Right renal pelvis (tissue), 4 donors: ENCODE results near the gene VPS36. TPM values are rescaled to one million over a fixed set of nuclear protein-coding genes. Genes with fewer than 3 reads are reported as not detected.
"Not testable (repeated sequence)": the region's sequence is repeated elsewhere in the genome, so short reads cannot be mapped to it uniquely, and the experiment has no call there.

ENCODE experiments used
- DNase-seq, 4 donors: peaks; one replicate each; pipeline ENCODE4 v3.0.0-alpha.2; 2013; ENCODE audit warnings: low read depth in 4 of 4, low spot score in 3 of 4, missing footprints in 1 of 4
- polyA plus RNA-seq, 4 donors: library from polyadenylated mRNA; unstranded; fragments of 120-200 nt; gene quantifications; one replicate each; pipeline ENCODE4 v1.2.1, GENCODE V29; 2013; ENCODE audit not compliant: insufficient read length in 4 of 4

VPS36 gene
- polyA plus RNA-seq, 4 donors = 43.7 to 58.1 (median 53.5) TPM

DNA sequence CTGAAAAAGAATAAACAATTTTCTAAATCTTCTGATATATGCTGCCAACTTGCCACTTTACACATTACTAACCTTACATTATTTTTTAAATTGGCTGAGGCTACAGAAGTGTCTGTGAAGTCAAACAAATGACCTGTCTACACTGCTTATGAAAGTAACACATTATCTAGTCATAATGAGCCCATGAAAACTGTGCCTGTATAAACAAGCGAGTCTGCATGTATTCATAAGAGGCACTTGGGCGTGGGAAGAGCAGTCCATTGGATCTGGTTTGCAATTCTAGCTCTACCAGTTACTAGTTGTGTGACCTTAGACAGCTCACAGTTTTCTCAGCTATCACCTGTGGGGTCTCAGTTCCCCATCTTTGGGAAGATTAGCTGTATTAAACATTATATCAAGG, 3.1 kb downstream of the VPS36 start:
- no peak for DNase-seq

DNA sequence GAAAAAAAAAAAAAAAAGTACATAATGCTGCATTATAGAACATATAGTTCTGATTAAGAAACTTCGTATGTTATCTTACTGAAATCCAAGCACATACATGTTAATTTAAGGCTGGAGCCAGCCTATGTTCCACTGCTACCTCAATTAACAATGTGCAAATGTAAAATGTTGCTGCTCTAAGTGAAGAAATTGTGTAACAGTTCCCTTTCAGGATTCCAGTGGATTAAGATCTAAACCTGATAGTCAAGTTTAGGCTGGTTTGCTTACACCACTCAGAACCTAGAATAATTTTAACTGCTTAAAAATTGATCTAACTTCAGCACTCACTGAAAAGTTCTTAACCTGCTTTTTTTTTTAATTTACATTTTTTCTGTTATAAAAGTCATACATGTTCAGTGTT, 4.2 kb downstream of the VPS36 start:
- no peak for DNase-seq

DNA sequence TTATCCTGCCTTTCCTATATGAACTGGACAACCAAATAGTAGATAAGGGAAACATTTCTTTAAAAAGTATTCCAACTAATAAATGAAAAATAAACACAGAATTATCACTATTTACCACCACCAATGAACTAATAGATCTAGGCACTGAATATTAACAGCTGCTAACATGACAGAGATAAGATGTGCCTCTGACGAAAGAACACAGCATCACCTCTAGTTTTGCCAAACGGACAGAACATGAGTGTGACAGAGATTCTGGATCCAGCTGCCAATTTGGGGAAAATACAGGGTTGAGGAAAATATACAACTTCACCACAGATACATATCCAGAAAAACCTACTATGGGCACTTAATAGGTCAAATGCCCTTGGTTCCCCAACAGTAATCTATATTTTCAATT, 18.0 kb downstream of the VPS36 start:
- DNase-seq = no peak

DNA sequence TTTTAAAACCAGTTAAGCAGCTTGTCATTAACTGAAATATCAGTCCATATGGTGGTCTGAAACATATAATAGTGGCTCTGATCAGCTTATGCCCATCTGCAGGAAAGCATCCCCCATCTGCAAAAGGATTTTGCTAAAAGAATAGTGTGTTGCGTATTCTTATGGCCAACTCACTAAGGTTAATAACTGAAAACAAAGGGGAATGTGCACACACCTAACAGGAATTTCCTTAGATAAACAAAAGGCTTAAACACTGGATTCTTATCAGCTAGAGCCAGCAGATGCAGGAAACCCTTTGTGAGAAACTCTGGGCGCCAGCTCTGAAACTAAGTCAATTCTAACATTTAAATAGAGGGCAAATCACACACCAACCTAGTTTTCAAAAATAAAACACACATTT, 22.1 kb downstream of the VPS36 start:
- DNase-seq = no peak

DNA sequence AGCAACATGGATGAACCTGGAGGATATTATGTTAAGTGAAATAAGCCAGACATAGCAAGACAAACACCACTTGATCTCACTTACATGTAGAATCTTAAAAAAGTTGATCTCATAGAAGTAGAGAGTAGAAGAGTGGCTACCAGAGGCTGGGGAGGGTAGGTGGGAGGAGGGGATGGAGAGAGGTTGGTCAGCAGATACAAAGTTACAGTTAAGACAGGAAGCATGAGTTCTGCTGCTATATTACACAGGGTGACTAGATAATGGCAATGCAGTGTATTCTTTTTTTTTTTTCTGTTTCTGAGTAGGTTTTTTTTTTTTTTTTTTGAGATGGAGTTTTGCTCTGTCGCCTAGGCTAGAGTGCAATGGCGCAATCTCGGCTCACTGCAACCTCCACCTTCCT, 29.2 kb downstream of the VPS36 start:
- no peak for DNase-seq

DNA sequence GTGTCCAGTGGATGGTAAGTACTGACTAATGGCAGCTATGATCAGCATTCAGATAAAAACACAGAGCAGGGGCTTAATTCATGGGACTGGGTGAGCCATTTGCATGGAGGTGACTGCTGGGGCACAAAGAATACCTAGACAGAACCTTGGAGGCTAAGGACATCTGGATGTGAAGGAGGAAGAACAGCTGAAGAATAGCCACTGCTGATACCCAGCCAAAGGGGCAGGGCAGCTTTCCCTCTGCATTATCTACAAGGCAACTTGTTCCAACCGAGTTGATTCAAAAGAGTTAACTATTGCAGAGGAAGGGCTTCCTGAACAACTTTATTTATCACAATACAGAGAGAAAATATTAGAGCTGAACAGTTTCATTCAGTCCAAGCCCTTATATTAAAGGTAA, 31.4 kb downstream of the VPS36 start:
- DNase-seq = no peak

DNA sequence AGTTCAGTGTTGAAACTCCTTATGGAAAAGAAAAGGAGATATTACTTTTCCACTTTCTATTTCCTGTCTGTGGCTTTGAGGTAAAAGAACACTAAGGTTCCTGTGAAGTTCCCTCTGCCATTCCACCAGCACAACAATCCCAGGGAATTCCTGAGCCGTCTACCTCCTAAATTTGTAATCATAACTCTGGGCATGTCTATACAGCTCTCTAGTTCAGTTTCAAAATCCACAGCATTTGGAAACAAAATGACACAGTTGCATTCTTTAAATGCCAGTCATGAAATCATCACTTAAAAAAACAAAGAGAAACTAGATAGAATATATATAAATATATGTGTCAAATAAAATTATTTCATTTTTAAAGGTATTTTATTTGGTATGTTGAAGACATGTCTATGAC, 35.5 kb downstream of the VPS36 start:
- no peak for DNase-seq

DNA sequence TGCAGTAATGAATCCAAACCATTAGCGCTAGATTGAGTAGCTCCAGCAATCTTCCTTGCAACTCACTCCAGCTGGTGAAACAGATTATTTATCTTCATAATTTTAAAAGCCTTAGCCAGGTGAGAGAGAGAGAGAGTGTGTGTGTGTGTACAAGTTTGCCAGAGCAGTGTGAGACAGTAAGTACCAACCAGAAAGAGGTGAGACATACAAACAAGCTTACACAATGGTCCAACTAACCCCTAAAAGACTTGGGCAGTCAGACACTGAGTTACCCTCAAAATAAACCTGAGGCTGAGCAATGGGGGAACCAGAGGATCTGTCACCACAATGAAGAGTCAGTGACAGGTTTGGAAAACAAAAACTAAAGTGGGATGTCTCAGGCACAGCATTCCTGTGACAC, 36.4 kb downstream of the VPS36 start:
- no peak for DNase-seq

DNA sequence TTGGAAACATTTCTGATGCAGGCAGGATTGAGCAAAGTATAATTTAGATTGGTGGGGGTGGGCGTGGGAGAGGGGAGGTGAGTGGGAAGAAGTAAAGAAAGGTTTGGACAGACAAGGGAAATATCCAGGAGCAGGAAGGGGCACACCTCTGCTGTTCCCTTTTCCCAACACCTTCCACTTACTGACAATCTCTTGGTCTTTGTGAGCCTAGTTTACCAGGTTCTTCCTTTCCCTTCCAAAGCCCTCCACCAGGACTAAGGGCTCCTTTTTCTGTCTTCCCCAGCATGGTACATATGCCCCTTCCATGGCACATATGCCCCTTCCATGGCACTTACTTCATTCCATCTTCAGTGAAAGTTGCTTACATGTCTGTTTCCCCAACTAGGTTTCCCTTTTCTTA, 38.3 kb downstream of the VPS36 start:
- no peak for DNase-seq

DNA sequence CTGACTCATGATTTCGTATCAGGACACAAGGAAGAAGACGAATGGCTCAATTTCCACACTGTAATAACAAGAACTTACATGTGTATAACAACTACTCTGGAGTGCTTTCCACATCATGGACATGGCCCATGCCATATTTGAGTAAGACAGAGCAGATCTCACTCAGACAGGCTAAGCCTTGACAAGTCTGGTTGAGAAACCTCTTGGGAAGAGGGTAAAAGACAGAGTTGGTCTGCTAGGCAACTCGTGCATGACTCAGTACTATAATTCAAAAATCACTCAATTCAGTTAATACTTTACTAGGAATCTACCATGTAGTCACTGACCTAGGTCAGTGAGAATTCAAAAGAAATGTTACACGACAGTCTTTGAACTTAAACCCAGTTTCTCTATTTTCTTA, 38.8 kb downstream of the VPS36 start:
- no peak for DNase-seq

DNA sequence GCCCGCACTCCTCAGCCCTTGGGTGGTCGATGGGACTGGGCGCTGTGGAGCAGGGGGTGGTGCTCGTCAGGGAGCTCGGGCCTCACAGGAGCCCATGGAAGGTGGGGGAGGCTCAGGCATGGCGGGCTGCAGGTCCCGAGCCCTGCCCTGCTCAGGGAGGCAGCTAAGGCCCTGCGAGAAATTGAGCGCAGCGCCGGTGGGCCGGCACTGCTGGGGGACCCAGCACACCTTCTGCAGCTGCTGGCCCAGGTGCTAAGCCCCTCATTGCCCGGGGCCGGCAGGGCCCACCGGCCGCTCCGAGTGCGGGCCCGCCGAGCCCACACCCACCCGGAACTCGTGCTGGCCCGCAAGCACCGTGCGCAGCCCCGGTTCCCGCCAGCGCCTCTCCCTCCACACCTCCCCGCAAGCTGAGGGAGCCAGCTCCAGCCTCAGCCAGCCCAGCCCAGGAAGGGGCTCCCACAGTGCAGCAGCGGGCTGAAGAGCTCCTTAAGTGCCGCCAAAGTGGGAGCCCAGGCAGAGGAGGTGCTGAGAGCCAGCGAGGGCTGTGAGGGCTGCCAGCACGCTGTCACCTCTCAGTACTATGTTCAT, 42.3 kb downstream of the VPS36 start:
- DNase-seq = not testable (repeated sequence)

DNA sequence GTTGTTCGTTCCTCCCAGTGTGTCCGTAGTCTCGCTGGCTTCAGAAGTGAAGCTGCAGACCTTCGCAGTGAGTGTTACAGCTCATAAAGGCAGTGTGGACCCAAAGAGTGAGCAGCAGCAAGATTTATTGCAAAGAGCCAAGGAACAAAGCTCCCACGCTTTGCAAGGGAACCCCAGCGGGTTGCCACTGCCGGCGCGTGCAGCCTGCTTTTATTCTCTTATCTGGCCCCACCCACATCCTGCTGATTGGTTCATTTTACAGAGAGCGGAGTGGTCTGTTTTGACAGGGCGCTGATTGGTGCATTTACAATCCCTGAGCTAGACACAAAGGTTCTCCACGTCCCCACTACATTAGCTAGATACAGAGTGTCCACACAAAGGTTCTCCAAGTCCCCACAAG, 43.0 kb downstream of the VPS36 start:
- not testable (repeated sequence) for DNase-seq

DNA sequence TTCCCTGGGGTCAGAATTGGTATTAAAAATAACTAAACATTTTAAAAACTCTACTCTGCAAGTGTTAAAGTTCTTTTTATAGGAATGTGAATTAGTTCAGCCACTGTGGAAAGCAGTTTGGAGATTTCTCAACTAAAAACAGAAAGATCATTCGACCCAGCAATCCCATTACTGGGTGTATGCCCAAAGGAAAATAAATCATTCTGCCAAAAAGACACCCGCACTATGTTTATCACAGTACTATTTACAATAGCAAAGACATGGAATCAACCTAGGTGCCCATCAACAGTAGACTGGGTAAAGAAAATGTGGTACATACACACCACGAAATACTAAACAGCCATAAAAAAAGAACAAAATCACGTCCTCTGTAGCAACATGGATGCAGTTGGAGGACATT, 43.8 kb downstream of the VPS36 start:
- DNase-seq = no peak

DNA sequence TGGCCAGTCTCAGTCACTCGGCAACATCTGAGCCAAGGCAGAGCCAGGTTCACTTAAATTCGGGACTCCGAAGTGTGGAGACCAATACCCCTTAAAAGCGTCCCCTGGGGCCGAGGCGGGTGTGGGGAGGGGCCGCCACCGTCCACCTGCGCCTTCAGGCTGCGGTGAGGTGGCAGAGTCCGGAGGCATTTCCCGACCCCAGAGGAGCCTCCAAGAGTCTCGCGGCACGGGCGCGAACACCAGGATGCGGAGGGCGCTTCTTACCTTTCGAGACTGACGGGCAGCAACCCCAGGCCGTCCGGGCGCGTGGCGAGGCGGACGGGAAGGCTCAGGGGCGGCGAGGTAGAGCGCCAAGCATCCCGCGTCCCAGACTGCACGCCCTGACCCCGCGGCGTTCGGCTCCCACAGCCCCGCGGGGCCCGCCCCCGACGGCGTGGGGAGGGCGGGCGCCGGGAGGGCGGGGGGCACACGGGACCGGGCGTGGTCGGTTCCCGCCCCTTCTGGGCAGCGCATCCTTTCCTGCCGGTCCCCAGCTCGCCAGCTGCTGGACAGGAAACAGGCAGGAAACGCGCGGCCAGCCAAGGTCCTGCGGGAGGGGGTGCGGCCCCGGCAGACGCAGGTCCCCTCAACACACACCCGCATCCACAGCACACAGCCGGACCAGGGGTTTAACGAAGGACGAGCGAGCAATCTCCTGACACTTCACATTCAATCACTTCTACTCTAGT, 44.5 kb downstream of the VPS36 start, which contains the start of gene THSD1:
Gene THSD1 (minus strand): TSS at position 406 of the 728 bp plus-strand sequence. CDS start 3,572 bp downstream, outside the sequence.
- peak in 1 of 4 donors; percentile 25 for DNase-seq

DNA sequence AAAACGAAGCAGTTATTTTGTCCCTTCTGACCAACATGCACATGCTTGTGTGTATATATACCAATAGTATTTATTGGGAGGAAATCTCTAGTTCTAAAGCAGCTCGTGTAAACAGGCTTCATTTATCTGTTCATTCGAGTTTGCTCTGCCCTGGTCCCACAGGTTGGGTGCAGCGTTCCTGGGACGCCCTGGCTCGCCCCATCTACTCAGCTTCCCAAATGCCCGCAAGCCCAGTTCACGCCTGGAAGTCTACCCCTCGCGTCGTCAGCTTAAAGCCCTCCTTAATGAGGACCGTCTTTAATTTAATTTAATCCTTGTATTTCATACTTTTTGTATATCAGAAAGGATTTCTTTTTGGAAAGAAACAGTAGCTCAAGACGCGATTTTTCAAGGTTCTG, 45.1 kb downstream of the VPS36 start:
- no peak for DNase-seq

DNA sequence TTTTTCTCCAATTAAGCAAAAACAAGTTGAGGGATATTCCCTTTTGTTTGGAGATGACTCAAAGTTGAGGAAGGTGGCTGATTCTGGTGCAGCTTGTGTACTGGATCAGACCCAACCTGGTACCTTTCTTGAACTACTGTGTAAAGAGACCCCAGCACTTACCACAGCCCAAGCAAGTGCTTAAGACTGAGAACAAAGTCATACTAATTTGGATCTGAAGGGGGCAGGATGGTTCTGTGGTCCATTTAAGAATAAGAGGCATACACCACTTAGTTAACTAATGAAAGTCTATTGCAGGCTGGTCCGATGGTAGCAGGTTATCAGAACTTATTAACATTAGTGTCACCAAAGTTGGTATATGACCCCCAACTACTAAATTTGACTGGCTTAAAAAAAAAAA, 50.7 kb downstream of the VPS36 start:
- no peak for DNase-seq

DNA sequence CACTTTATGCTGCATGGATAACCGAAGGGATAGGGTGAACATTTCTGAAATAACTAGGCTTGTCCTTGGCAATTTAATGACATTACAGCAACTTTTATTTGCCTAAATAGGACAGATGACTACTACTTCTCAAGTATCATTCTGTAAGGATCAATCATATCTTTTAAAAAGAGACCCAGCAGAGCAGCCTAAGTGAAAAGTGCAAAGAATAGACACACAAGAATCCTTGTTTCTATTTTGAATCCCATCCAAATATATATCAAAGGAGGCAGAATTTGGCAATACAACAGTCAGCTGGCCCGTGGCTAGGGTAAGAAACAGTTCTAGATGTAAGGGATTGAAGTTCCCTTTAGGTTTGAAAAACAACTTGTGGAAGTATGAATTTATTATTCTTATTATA, 51.4 kb downstream of the VPS36 start:
- DNase-seq = no peak

DNA sequence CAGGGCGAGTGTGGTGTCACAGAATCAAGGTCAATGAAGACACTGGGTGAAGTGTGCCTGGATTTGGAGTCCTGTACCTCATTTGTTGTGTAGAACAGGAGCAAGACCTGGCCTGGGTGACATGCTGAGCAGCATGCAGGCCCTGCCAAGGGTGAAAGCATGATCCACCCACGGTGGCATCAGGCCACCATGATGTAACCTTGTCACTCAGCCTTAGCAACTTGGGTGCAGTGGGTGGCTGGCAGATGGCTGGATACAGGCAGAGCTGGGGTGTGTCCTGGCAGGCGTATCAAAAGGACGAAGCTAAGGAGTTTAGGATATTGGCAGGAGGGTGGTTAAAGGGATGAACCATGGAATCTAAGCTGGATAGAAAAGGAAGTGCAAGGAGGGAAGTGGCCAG, 54.7 kb downstream of the VPS36 start:
- no peak for DNase-seq

DNA sequence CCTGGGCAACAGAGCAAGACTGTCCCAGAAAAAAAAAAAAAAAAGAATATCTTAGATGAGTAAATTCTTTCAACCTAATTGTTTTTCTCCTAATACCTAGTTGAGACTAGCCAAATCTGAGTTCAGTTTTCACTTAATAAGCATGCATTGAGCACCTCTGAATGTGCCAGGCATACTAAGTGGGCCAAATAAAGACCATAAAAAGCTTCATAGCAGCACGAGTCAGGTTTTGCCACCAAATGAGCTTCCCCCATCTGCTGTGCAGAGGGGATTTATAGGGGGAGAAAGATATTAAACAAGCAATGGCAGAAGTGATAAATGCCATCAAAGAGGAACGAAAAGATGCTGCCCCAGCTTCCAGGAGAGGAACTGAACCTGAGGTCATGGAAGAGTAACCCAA, 55.8 kb downstream of the VPS36 start:
- no peak for DNase-seq

DNA sequence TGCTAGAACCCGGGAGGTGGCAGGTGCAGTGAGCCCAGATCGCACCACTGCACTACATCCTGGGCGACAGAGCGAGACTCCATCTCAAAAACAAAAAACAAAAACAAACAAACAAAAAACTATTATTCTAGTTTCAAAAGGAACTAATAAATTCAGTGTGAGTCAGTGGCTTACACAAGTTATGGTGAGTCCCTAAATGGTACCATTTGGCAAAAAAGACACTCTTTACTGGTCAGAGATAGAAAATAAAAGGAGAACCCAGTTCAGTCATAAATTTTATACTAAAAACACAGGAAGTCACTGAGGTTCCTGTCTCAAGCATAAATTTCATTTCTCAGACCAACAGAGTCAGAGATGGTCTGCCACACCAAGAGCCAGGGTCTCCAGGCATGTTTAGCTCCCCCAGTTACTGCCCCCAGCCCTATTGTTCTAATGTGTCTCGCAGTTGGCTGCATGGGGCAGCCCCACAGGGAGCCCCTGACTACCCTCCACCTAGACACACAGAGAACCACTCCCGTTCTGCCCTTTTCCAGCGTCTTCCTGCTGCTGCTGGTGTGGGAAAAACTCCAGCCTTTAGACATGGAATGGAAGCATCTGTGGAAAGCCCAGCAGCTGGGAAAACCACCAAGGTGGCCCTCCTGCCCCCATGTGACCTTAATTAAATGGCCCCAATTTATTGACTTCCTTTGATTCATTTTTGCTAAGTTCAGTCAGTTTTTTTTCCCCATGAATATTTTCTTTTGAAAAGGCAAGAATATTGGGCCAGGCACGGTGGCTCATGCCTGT, 56.7 kb downstream of the VPS36 start:
- DNase-seq = no peak

DNA sequence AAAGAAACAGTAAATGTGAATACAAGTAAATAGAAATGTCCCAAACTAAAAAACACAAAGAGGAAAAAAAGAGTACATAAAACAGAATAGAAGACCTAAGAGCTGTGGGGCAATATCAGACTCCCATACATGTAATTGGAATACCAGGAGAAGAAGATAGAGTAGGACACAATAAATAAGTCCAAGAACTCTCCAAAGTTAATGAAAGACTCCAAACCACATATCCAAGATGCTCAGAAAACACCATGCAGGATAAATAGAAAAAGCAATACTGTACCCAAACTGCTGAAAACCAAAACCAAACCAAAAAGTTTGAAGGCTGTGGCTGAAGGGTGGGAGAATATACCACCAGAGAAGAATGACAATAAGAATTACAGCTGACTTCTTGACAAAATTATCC, 62.7 kb downstream of the VPS36 start:
- DNase-seq = no peak

DNA sequence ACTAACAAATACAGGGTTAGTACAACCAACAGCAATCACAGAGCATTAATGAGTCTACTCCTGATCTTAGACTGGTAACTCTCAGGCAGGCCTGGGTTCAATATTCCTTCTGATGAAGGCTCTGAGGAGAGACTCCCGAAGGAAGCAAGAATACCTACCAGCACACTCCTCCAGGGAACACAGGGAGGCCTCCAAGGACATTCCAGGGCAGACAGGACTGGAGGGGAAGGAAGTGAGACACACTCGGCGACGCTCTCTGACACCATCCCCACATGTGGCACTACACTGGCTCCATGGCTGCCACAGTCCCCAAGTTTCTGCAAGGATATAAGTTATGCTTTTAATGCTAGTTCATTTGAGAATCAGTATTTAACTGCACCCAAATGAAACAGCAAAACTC, 64.6 kb downstream of the VPS36 start:
- no peak for DNase-seq
